Measurements from ENCODE around the gene CLTCL1. TPM values are rescaled to one million over a fixed set of nuclear protein-coding genes. Genes with fewer than 3 reads are reported as not detected.

The CLTCL1 gene
- total and polyA plus RNA-seq, 4 donors = 2.0 to 4.8 (median 2.6) TPM

DNA sequence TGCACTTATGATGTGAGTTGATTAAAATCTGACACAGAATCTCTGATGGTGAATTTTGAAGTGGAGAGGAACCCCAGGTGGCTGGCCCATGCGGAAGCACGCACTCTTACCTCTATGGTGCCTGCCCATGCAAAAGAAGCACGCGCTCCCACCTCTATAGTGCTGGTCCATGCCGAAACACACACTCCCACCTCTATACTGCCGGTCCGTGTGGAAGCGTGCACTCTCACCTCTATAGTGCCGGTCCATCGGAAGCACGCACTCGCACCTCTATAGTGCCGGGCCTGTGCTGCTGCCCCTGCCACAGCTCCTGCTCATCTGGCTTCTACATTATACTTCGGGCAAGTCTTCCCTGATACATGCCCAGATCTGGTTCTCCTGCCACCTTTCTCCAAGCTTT, 76.2 kb downstream of the CLTCL1 start:
- Histone ChIP-seq H3K4me1 (ENCODE audit: control insufficient read depth in 4 of 4, insufficient read depth in 4 of 4, low read length in 3 of 4) (peaks cover 2 to 16% (median 14%) of the 10 kb centered on the region in 4 donors), H3K27ac (ENCODE audit: low read depth in 1 of 2, low read length in 2 of 2) (no peak overlapping the region), H3K4me3 (ENCODE audit: low read depth in 1 of 3, low read length in 3 of 3) (no peak overlapping the region), H3K36me3 (ENCODE audit: control insufficient read depth in 4 of 4, insufficient read depth in 3 of 4, low read depth in 1 of 4, low read length in 3 of 4) (peaks cover 0 to 5% (median 4%) of the 10 kb centered on the region in 4 donors), H3K9me3 (ENCODE audit: control insufficient read depth in 4 of 4, low read length in 3 of 4) (no peaks in the 10 kb centered on the region), H3K27me3 (ENCODE audit: control insufficient read depth in 4 of 4, insufficient read depth in 4 of 4, low read length in 3 of 4) (no peaks in the 10 kb centered on the region), H3K9ac (ENCODE audit: low read depth in 1 of 2, low read length in 2 of 2) (no peak overlapping the region)
- TF ChIP-seq, protein P1, sequence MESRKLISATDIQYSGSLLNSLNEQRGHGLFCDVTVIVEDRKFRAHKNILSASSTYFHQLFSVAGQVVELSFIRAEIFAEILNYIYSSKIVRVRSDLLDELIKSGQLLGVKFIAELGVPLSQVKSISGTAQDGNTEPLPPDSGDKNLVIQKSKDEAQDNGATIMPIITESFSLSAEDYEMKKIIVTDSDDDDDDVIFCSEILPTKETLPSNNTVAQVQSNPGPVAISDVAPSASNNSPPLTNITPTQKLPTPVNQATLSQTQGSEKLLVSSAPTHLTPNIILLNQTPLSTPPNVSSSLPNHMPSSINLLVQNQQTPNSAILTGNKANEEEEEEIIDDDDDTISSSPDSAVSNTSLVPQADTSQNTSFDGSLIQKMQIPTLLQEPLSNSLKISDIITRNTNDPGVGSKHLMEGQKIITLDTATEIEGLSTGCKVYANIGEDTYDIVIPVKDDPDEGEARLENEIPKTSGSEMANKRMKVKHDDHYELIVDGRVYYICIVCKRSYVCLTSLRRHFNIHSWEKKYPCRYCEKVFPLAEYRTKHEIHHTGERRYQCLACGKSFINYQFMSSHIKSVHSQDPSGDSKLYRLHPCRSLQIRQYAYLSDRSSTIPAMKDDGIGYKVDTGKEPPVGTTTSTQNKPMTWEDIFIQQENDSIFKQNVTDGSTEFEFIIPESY (IDR thresholded peaks at IDR 0.05) = no peak
- TF ChIP-seq HNF4A (conservative IDR thresholded peaks at IDR 0.05) (no peak), FOXA2 (IDR thresholded peaks at IDR 0.05) (no peak), SP1 (IDR thresholded peaks at IDR 0.05) (no peak), RXRA (IDR thresholded peaks at IDR 0.05) (no peak), NR2F2 (IDR thresholded peaks at IDR 0.05) (no peak), GABPA (IDR thresholded peaks at IDR 0.05 in 1 of 2, conservative IDR thresholded peaks at IDR 0.05 in 1 of 2) (no peak), YY1 (IDR thresholded peaks at IDR 0.05) (no peak), FOXA1 (IDR thresholded peaks at IDR 0.05) (no peak), EGR1 (IDR thresholded peaks at IDR 0.05; ENCODE audit: low read depth in 2 of 2) (no peak), RAD21 (IDR thresholded peaks at IDR 0.05) (no peak)
- TF ChIP-seq, protein P2, sequence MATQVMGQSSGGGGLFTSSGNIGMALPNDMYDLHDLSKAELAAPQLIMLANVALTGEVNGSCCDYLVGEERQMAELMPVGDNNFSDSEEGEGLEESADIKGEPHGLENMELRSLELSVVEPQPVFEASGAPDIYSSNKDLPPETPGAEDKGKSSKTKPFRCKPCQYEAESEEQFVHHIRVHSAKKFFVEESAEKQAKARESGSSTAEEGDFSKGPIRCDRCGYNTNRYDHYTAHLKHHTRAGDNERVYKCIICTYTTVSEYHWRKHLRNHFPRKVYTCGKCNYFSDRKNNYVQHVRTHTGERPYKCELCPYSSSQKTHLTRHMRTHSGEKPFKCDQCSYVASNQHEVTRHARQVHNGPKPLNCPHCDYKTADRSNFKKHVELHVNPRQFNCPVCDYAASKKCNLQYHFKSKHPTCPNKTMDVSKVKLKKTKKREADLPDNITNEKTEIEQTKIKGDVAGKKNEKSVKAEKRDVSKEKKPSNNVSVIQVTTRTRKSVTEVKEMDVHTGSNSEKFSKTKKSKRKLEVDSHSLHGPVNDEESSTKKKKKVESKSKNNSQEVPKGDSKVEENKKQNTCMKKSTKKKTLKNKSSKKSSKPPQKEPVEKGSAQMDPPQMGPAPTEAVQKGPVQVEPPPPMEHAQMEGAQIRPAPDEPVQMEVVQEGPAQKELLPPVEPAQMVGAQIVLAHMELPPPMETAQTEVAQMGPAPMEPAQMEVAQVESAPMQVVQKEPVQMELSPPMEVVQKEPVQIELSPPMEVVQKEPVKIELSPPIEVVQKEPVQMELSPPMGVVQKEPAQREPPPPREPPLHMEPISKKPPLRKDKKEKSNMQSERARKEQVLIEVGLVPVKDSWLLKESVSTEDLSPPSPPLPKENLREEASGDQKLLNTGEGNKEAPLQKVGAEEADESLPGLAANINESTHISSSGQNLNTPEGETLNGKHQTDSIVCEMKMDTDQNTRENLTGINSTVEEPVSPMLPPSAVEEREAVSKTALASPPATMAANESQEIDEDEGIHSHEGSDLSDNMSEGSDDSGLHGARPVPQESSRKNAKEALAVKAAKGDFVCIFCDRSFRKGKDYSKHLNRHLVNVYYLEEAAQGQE (IDR thresholded peaks at IDR 0.05) = no peak
- TF ChIP-seq, protein P3, sequence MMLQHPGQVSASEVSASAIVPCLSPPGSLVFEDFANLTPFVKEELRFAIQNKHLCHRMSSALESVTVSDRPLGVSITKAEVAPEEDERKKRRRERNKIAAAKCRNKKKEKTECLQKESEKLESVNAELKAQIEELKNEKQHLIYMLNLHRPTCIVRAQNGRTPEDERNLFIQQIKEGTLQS (IDR thresholded peaks at IDR 0.05) = no peak
- TF ChIP-seq, protein P4, sequence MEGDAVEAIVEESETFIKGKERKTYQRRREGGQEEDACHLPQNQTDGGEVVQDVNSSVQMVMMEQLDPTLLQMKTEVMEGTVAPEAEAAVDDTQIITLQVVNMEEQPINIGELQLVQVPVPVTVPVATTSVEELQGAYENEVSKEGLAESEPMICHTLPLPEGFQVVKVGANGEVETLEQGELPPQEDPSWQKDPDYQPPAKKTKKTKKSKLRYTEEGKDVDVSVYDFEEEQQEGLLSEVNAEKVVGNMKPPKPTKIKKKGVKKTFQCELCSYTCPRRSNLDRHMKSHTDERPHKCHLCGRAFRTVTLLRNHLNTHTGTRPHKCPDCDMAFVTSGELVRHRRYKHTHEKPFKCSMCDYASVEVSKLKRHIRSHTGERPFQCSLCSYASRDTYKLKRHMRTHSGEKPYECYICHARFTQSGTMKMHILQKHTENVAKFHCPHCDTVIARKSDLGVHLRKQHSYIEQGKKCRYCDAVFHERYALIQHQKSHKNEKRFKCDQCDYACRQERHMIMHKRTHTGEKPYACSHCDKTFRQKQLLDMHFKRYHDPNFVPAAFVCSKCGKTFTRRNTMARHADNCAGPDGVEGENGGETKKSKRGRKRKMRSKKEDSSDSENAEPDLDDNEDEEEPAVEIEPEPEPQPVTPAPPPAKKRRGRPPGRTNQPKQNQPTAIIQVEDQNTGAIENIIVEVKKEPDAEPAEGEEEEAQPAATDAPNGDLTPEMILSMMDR (IDR thresholded peaks at IDR 0.05; ENCODE audit: low read depth, low read length, missing input control) = no peak
- DNase-seq (ENCODE audit: low spot score) = no peak
- 96% methylated on average over 14 of the region's 14 CpGs for WGBS

DNA sequence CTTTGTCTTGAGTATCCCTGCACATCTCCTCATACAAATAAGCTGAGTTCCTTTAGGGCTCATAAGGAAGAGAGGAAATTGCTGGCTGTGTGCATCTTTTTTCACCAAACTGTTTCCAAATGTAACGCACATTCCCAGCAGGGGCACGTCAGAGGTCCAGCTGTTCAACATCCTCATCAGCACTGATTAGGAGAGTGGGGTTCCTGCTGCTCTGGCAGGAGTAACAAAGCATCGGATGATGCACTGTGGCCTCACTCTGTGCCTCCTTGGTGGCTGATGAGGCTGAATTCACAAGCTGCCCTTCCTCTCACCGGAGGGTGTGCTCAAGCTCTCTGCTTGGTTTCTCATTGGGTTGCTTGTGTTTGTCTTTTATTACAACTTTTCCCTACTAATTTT, 77.4 kb downstream of the CLTCL1 start:
- Histone ChIP-seq H3K9me3 (ENCODE audit: control insufficient read depth in 4 of 4, low read length in 3 of 4) (no peaks in the 10 kb centered on the region), H3K27ac (ENCODE audit: low read depth in 1 of 2, low read length in 2 of 2) (no peak overlapping the region), H3K9ac (ENCODE audit: low read depth in 1 of 2, low read length in 2 of 2) (no peak overlapping the region), H3K4me1 (ENCODE audit: control insufficient read depth in 4 of 4, insufficient read depth in 4 of 4, low read length in 3 of 4) (peaks cover 2 to 16% (median 14%) of the 10 kb centered on the region in 4 donors), H3K27me3 (ENCODE audit: control insufficient read depth in 4 of 4, insufficient read depth in 4 of 4, low read length in 3 of 4) (no peaks in the 10 kb centered on the region), H3K4me3 (ENCODE audit: low read depth in 1 of 3, low read length in 3 of 3) (no peak overlapping the region), H3K36me3 (ENCODE audit: control insufficient read depth in 4 of 4, insufficient read depth in 3 of 4, low read depth in 1 of 4, low read length in 3 of 4) (peaks cover 0 to 12% (median 4%) of the 10 kb centered on the region in 4 donors)
- DNase-seq (ENCODE audit: low spot score) = no peak
- 88% methylated on average over 4 of the region's 4 CpGs for WGBS
- no peak for TF ChIP-seq FOXA2 (IDR thresholded peaks at IDR 0.05)
- TF ChIP-seq, protein P1 (IDR thresholded peaks at IDR 0.05) = no peak
- no peak for TF ChIP-seq FOXA1 (IDR thresholded peaks at IDR 0.05)

Measured in liver (tissue), 9 donors.